Fibroblast of pulmonary artery (primary cell): ENCODE results near the gene ACTL9.

Experiments
- DNase-seq: peaks from one replicate; pipeline ENCODE4 v3.0.0-alpha.2; 2010; ENCODE audit warnings: low read depth
- H3K4me3 ChIP-seq: replicated peaks from 2 replicates; pipeline ENCODE4 v1.5.1; 2011; ENCODE audit warnings: low read depth, mild to moderate bottlenecking, control low read depth, low read length, moderate library complexity
- CTCF ChIP-seq: IDR thresholded peaks from 2 replicates; pipeline ENCODE4 v1.5.1; 2011; ENCODE audit warnings: mild to moderate bottlenecking, control low read depth, low read length, inconsistent platforms; ENCODE audit errors: missing control alignments

ACTL9 gene

GRCh38 chr19:8684001-8684902 lies 14.3 kb downstream of the ACTL9 start:
- no peak for TF ChIP-seq CTCF
- no peak for DNase-seq
- no peak overlapping the region for H3K4me3 ChIP-seq

DNA sequence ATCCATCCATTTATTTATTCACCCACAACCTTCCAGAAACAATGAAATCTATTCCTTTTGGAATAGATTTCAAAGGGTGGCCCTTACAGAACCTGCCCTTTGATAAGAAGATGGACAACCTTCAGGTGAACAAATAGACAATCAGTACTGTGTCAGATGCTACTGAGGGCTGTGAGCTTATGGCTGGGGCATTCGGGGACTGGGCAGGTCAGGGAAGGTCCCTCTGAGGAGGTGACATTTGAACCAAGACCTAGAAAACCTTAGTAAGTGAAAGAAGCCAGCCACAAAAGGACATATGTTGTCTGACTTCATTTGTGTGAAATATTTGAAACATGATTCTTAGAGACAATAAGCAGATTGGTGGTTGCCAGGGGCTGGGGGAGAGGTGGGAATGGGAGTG lies 15.7 kb downstream of the ACTL9 start:
- TF ChIP-seq CTCF, result no peak
- H3K4me3 ChIP-seq, result no peak overlapping the region
- DNase-seq, result no peak

- no peak overlapping the region for H3K4me3 ChIP-seq
- no peak for DNase-seq
- TF ChIP-seq CTCF, result no peak
These were observed 16.1 kb downstream of the ACTL9 start for GRCh38 chr19:8682472-8682871.

GRCh38 chr19:8681345-8682029 lies 17.1 kb downstream of the ACTL9 start:
- TF ChIP-seq CTCF, result no peak
- H3K4me3 ChIP-seq, result no peak overlapping the region
- DNase-seq, result no peak

GRCh38 chr19:8680676-8681344 lies 17.8 kb downstream of the ACTL9 start:
- H3K4me3 ChIP-seq, result no peak overlapping the region
- no peak for TF ChIP-seq CTCF
- no peak for DNase-seq

- TF ChIP-seq CTCF, result no peak
- no peak for DNase-seq
- H3K4me3 ChIP-seq, result no peak overlapping the region
These were observed 20.3 kb downstream of the ACTL9 start for GRCh38 chr19:8678244-8678807.
